ENCODE data around the gene OCIAD1.

DNA sequence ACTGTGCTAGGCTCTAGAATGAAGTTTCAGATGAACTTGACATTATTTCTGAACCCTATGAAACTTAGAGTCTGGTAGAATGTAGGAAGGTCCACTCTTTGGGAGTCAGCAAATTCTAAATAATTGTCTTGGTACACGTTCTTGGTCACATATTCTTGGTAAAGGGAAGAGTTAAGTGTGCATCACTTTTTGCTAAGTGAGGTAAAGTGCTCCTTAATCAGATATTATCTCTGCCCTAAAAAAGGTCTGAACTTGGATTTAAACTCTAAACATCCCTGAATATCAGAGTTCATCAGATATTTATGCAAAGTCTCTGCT is 68.5 kb downstream of the OCIAD1 start:
- TF ChIP-seq, protein P1, sequence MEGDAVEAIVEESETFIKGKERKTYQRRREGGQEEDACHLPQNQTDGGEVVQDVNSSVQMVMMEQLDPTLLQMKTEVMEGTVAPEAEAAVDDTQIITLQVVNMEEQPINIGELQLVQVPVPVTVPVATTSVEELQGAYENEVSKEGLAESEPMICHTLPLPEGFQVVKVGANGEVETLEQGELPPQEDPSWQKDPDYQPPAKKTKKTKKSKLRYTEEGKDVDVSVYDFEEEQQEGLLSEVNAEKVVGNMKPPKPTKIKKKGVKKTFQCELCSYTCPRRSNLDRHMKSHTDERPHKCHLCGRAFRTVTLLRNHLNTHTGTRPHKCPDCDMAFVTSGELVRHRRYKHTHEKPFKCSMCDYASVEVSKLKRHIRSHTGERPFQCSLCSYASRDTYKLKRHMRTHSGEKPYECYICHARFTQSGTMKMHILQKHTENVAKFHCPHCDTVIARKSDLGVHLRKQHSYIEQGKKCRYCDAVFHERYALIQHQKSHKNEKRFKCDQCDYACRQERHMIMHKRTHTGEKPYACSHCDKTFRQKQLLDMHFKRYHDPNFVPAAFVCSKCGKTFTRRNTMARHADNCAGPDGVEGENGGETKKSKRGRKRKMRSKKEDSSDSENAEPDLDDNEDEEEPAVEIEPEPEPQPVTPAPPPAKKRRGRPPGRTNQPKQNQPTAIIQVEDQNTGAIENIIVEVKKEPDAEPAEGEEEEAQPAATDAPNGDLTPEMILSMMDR (IDR thresholded peaks at IDR 0.05) = no peak
- no peak for TF ChIP-seq POLR2A (IDR thresholded peaks at IDR 0.05)
